Measurements from ENCODE around the gene SETD5. TPM values are rescaled to one million over a fixed set of nuclear protein-coding genes. Genes with fewer than 3 reads are reported as not detected.

SETD5 gene
- total and polyA plus RNA-seq, 7 donors: 8.6 to 149 (median 69.9) TPM

- no peak overlapping the region for H3K4me3 ChIP-seq
These were observed 58.2 kb downstream of the SETD5 start for GRCh38 chr3:9455596-9456131.

DNA sequence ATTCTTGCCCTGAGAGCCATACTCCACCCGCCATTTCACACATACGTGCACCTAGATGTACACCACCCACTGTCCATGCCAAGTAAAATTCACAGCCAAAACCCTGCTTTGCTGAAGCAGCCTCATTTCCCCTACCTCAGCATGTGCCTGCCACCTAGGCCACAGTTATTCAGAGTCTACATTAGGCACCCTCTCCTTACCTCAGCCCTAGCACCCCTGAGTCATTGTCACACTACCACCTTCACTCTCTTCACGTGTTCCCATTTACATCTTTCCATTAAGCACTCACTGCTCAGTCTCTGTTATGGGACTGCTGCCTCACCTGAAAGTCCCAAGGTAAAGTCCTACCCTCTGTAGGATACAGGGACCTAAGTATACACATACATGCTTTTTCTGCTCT lies 70.0 kb downstream of the SETD5 start:
- Histone ChIP-seq H3K4me1 (no peaks in the 10 kb centered on the region), H3K27ac (no peak overlapping the region), H3K27me3 (no peaks in the 10 kb centered on the region), H3K4me3 (no peak overlapping the region), H3K36me3 (peaks cover 47 to 100% (median 82%) of the 10 kb centered on the region in 4 donors), H3K9me3 (no peaks in the 10 kb centered on the region)
- intact Hi-C loops (cut with DNase I): no loop called here
- WGBS, 2 donors: 93 to 98% methylated on average over 3 of the region's 3 CpGs
- no peak for DNase-seq
- peak in 1 of 4 donors; percentile 11 for TF ChIP-seq POLR2AphosphoS5 (IDR thresholded peaks at IDR 0.05)
- TF ChIP-seq POLR2A (IDR thresholded peaks at IDR 0.05): no peak

More at GRCh38 chr3:9455596-9456131, 58.2 kb downstream of the SETD5 start:
- H3K36me3 ChIP-seq: peaks cover 13 to 96% (median 24%) of the 10 kb centered on the region in 4 donors
- no peak for TF ChIP-seq CTCF (IDR thresholded peaks at IDR 0.05)
- TF ChIP-seq POLR2AphosphoS5 (IDR thresholded peaks at IDR 0.05): no peak
- TF ChIP-seq EP300 (IDR thresholded peaks at IDR 0.05): no peak
- TF ChIP-seq POLR2A (IDR thresholded peaks at IDR 0.05): no peak
- H3K27ac ChIP-seq: no peak overlapping the region
- no peak for DNase-seq
- peaks cover 0 to 6% (median 0%) of the 10 kb centered on the region in 4 donors for H3K4me1 ChIP-seq
- H3K9me3 ChIP-seq: no peaks in the 10 kb centered on the region
- H3K27me3 ChIP-seq: no peaks in the 10 kb centered on the region
- 98 to 100% methylated on average over 1 of the region's 1 CpG for WGBS, 2 donors
- intact Hi-C loops (cut with DNase I): no loop called here

DNA sequence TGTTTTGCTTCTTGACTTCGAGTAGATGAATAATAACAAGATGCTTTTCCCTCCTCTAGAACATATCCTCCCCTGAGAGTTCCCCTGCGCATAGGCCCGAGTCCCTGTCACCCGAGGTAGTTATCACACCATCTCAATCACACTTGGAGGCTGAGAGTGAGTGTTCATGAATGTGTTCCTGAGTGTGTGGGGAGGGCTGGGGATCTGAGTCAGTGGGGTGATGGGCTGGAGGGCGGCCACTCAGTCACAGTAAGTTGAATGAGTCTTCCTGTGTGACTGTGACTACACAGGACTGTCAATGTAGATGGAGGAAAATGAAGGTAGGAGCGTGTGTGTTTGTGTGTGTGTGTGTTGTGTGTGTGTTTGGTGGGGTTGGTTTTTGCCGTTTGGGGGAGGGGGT lies 71.0 kb downstream of the SETD5 start:
- DNase-seq: no peak
- intact Hi-C loops (cut with DNase I): no loop called here
- H3K36me3 ChIP-seq: peaks cover 56 to 100% (median 84%) of the 10 kb centered on the region in 4 donors

DNA sequence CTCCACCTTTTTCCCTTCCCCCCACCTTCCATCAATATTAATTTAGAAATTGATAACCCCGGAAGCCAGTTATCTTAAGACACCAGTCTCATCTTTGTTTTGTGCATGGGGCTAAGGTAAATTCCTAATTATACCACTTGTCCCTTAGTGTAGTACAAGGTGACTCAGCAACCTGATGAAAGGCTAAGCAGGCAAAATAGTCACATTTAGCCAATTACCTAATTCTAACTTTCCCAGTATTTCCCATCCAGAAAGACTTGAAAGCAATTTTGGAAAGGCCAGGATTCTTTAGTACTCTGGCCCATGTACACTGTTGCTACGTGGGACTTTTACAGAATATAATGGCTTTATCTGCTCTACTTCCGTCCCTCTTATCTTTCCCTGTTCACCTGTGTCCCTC lies 72.6 kb downstream of the SETD5 start:
- DNase-seq: no peak
- Histone ChIP-seq H3K36me3 (peaks cover 66 to 100% (median 84%) of the 10 kb centered on the region in 4 donors), H3K4me3 (no peak overlapping the region), H3K27me3 (no peaks in the 10 kb centered on the region), H3K27ac (no peak overlapping the region), H3K4me1 (no peaks in the 10 kb centered on the region), H3K9me3 (no peaks in the 10 kb centered on the region)
- TF ChIP-seq POLR2A (IDR thresholded peaks at IDR 0.05) (no peak), EP300 (IDR thresholded peaks at IDR 0.05) (no peak), POLR2AphosphoS5 (IDR thresholded peaks at IDR 0.05) (no peak), CTCF (IDR thresholded peaks at IDR 0.05) (no peak)
- intact Hi-C loops (cut with DNase I): no loop called here
- WGBS, 2 donors: 93 to 95% methylated on average over 3 of the region's 3 CpGs

More for the DNA sequence above, 71.0 kb downstream of the SETD5 start:
- H3K27ac ChIP-seq: no peak overlapping the region
- no peaks in the 10 kb centered on the region for H3K27me3 ChIP-seq
- WGBS, 2 donors: 92 to 93% methylated on average over 7 of the region's 7 CpGs
- no peak overlapping the region for H3K4me3 ChIP-seq
- TF ChIP-seq POLR2A (IDR thresholded peaks at IDR 0.05): no peak
- TF ChIP-seq CTCF (IDR thresholded peaks at IDR 0.05): no peak
- TF ChIP-seq EP300 (IDR thresholded peaks at IDR 0.05): no peak
- no peak for TF ChIP-seq POLR2AphosphoS5 (IDR thresholded peaks at IDR 0.05)
- no peaks in the 10 kb centered on the region for H3K9me3 ChIP-seq
- H3K4me1 ChIP-seq: no peaks in the 10 kb centered on the region

DNA sequence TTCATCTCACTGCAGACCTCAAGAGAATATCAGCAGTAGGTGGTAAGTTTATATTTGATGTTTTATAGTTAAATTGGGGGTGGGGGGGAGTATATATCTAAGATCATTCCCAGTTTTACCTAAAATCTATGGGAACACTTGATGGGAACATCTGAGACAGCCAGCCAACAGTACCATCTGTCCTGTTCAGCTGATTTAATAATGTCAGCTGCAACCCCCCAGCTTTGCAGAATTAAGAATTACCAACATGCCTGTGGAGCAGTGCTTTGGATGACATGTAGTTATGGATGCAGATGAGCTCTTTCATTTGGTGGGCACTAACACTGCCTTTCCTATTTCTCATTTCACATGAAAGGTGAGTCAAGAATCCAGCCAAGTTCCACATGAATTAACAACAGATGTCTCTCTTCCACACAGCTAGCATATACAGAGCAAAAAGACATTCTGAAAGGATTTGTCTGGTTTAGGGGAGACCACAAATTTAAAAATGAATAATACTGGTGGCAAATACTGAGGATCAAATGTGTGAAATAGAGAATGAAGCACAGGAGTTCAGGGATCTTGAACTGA lies 76.2 kb downstream of the SETD5 start:
- intact Hi-C loops (cut with DNase I): no loop called here
- Histone ChIP-seq H3K27ac (no peak overlapping the region), H3K4me3 (no peak overlapping the region), H3K9me3 (no peaks in the 10 kb centered on the region), H3K27me3 (no peaks in the 10 kb centered on the region), H3K4me1 (peaks cover 0 to 3% (median 0%) of the 10 kb centered on the region in 4 donors), H3K36me3 (peaks cover 66 to 100% (median 80%) of the 10 kb centered on the region in 4 donors)
- TF ChIP-seq EP300 (IDR thresholded peaks at IDR 0.05) (no peak), CTCF (IDR thresholded peaks at IDR 0.05) (no peak), POLR2AphosphoS5 (IDR thresholded peaks at IDR 0.05) (no peak), POLR2A (IDR thresholded peaks at IDR 0.05) (no peak)
- DNase-seq: no peak
